GM15510 (cell line): Measurements from ENCODE around the gene IL17D.

Experiments
- POLR2A ChIP-seq: IDR thresholded peaks from 3 replicates; pipeline ENCODE4 v1.6.1; 2011; ENCODE audit warnings: borderline replicate concordance; ENCODE audit not compliant: insufficient read length; ENCODE audit errors: extremely low read depth

IL17D gene

GRCh38 chr13:20711301-20712044, 8.0 kb downstream of the IL17D start:
- no peak for TF ChIP-seq POLR2A

- no peak for TF ChIP-seq POLR2A
Observed at GRCh38 chr13:20713014-20713376, 9.5 kb downstream of the IL17D start.

DNA sequence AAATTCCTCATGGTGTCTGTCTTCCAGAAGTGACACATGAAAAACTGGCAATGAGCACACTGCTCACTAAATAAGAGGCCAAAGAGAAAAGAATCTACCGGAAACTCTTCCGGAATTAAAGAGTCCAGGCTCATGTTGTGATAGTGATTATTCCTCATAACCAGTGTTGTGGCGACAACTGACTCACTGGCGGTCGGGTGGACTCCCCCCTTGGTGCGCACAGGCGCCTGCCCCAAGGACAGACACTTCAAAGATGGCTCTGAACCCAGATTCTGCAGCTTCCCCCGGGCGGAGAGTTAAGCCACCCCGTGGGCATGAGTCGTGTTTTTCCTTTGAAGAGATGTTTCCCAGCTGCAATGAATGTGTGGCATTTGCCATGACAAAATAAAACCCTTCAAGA, 10.3 kb downstream of the IL17D start:
- TF ChIP-seq POLR2A: no peak

DNA sequence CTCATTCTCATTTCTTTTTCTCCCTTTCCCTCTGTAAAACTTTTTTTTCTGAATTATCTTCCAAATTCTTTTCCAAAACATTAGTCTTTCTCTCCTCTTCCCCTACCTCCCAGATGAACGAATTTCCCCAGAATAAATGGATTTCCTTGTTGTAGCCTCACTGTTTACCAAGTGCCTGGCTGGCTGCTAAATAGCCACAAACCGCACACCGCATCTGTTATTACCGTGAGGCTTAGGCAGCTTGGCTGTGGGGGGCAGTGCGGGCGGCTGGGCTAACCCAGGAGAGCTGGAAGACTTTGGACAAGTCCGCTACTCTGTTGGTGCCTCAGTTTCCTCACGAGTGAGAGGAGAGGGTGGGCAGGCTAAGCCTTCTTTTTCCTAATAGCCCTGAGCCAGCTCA, 10.7 kb downstream of the IL17D start:
- no peak for TF ChIP-seq POLR2A

DNA sequence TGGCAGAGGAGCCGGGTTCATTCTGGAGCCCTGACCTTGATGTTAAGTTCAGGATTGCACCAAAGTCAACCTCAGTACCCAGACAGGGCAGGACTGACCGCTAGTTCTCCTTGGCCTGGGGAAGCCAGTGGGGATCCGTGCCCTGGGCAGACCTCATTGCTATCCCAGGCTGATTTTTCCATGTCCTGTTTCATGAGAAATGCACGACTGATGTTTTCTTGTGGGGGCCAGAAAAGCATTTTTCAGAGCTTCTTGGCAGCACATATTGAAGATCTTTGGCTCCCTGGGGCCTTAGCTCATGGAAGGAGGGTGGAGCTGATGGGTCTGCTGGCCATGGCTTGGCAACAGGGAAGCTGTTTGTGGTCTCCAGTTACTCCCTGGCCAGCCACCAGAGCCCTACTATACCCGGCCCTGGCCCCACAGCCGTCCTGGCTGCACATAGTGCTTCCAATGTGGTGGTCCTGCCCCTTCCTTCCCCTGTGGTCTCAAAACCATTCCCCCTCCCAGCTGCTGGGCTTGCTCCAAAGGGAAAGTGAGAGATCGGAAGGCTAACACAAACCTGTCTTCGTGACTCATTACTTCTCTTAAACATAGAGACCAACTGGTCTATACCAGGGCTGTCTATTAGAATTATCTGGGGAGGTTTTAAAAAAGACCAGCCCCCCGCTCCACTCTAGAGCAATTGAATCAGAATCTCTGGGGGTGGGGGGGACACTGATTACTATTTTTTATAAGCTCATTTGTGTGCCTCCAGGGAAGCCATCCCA, 11.2 kb downstream of the IL17D start:
- no peak for TF ChIP-seq POLR2A

DNA sequence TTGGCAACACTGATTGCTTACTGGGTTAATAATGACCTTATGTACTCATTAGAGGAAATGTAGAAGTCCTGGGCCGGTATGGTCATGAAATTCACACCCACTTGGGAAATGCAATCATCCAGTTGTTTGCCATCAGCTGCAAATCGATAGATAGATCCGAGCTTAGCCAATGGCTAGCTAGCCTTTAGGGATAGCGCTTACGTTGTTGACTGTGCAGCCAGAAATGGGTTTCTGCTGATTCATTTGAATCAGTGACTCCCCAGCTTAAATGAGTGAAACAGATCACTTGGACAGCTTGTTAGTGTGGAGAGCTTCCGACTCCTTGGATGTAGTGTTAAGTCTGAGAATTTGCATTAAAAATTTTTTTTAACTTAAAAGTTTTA, 11.8 kb downstream of the IL17D start:
- TF ChIP-seq POLR2A: no peak

DNA sequence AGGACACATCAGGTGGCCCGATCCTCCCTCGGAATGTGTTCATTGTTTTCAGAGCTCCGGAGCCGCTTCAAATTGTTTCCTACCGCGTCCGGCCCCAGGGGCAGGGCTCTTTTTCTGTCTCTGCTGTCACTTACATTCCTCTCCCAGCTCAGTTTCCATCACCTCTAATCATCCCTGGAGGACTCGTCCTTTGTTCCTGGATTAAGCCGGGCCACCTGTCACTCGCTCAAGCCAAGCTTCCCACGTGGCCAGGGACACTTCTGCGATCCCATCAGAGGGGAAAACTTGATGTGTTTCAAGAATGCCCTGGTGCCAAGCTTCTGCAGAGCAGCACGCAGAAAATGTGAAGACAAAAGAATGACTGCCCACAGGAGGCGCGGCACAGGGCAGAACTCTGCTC, 13.5 kb downstream of the IL17D start:
- no peak for TF ChIP-seq POLR2A

- TF ChIP-seq POLR2A: no peak
Observed at GRCh38 chr13:20717581-20718542, 14.4 kb downstream of the IL17D start.

DNA sequence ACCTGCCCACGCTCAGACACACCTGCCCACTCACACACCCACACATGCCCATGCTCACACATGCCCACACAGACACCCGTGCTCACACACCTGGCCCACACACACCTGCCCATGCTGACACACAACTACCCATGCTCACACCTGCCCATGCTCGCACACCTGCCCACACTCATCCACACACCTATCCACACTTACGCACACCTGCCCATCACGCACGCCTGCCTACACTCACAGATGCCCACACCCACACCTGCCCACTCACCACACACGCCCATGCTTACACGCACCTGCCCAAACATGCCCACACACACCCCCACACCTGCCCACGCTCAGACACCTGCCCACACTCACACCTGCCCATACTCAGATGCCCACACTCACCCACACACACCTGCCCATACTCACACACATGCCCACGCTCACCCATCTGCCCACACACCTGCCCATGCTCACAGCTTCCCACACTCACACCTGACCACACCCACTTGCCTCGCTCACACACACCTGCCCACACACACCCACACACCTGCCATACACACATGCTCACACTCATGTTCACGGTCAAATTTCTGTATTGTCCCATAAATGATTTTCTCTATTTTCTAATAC, 15.6 kb downstream of the IL17D start:
- TF ChIP-seq POLR2A: no peak

DNA sequence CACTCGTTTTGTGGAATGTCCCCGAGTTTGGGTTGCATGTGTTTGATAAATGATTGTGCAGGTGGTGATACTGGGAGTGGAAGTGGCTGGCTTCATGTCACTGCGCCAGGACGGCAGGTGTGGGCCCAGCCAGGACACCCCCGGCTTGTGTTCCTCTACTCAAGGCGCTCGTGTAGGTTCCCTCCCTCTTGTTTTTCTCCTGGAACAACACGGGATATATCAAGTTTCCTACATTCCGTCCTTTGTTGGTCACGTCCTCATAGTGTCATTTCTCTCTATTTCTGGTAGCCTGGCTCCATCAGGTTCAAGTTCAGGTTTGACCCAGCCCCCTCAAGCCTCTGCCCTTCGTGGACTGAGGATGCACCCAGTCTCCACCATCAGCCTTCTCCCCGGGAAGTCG, 16.3 kb downstream of the IL17D start:
- TF ChIP-seq POLR2A: no peak

DNA sequence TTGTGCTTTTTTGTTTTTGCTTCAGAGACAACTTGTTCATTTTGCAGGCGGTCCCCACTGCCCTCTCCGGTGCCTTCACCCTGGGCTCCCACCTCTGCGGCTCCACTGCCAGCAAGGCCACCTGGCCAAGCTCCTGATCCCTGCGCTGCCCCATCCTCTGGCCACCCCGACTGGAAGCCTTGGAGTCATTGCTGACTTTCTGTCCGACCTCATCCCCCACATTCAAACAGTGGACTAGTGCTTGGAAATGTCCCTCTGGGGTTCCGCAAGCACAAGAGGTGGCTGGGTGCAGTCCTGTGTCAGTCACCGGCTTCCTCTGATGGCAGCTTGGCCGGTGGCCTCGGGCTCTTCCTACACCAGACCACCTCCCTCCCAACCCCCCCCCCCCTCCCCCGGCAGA, 17.0 kb downstream of the IL17D start:
- no peak for TF ChIP-seq POLR2A

- no peak for TF ChIP-seq POLR2A
Observed at GRCh38 chr13:20721058-20721453, 17.6 kb downstream of the IL17D start.

DNA sequence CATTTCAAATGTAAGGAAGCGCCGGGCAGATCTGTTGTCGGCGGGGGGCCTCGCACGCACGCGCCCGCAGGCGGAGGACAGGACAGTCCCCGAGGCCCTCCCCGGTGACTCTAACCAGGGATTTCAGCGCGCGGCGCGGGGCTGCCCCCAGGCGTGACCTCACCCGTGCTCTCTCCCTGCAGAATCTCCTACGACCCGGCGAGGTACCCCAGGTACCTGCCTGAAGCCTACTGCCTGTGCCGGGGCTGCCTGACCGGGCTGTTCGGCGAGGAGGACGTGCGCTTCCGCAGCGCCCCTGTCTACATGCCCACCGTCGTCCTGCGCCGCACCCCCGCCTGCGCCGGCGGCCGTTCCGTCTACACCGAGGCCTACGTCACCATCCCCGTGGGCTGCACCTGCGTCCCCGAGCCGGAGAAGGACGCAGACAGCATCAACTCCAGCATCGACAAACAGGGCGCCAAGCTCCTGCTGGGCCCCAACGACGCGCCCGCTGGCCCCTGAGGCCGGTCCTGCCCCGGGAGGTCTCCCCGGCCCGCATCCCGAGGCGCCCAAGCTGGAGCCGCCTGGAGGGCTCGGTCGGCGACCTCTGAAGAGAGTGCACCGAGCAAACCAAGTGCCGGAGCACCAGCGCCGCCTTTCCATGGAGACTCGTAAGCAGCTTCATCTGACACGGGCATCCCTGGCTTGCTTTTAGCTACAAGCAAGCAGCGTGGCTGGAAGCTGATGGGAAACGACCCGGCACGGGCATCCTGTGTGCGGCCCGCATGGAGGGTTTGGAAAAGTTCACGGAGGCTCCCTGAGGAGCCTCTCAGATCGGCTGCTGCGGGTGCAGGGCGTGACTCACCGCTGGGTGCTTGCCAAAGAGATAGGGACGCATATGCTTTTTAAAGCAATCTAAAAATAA, 18.2 kb downstream of the IL17D start:
- TF ChIP-seq POLR2A: no peak

GRCh38 chr13:20727856-20728255, 24.4 kb downstream of the IL17D start:
- no peak for TF ChIP-seq POLR2A
